Measurements from ENCODE around the gene LIPE.

Gene LIPE

GRCh38 chr19:42378225-42379215, 48.7 kb downstream of the LIPE start:
- Histone ChIP-seq H3K27me3 (ENCODE audit: insufficient read depth, low read length) (no peaks in the 10 kb centered on the region), H3K4me1 (ENCODE audit: insufficient read depth, low read length) (peaks cover 3% of the 10 kb centered on the region), H3K4me3 (ENCODE audit: low read length) (no peak overlapping the region), H2AFZ (ENCODE audit: low read depth, low read length) (no peak overlapping the region), H3K36me3 (ENCODE audit: insufficient read depth, low read length) (peaks cover 27% of the 10 kb centered on the region), H3K9me3 (ENCODE audit: low read length) (no peaks in the 10 kb centered on the region)

GRCh38 chr19:42376177-42376555, 51.0 kb downstream of the LIPE start:
- Histone ChIP-seq H3K27me3 (ENCODE audit: insufficient read depth, low read length) (no peaks in the 10 kb centered on the region), H3K4me1 (ENCODE audit: insufficient read depth, low read length) (peaks cover 3% of the 10 kb centered on the region), H3K9me3 (ENCODE audit: low read length) (no peaks in the 10 kb centered on the region), H2AFZ (ENCODE audit: low read depth, low read length) (no peak overlapping the region), H3K4me3 (ENCODE audit: low read length) (no peak overlapping the region), H3K36me3 (ENCODE audit: insufficient read depth, low read length) (peaks cover 38% of the 10 kb centered on the region)

DNA sequence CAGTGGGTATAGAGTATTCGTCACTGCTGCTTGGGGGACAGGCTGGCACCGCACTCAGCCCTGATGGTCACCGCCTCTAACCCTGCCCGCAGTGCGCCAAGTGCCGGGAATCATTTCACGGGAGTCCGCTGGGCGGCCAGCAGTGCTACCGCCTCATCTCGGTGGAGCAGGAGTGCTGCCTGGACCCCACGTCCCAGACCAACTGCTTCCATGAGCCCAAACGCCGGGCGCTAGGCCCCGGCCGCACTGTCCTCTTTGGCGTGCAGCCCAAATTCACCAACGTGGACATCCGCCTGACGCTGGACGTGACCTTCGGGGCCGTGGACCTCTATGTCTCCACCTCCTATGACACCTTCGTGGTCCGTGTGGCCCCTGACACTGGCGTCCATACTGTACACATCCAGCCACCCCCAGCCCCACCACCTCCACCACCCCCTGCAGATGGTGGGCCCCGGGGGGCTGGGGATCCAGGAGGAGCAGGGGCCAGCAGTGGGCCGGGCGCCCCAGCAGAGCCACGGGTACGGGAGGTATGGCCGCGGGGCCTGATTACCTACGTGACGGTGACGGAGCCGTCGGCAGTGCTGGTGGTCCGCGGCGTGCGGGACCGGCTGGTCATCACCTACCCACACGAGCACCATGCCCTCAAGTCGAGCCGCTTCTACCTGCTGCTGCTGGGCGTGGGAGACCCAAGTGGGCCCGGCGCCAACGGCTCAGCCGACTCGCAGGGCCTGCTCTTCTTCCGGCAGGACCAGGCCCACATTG, 51.6 kb downstream of the LIPE start:
- peaks cover 40% of the 10 kb centered on the region for H3K36me3 ChIP-seq (ENCODE audit: insufficient read depth, low read length)
- peaks cover 3% of the 10 kb centered on the region for H3K4me1 ChIP-seq (ENCODE audit: insufficient read depth, low read length)
- no peak overlapping the region for H3K4me3 ChIP-seq (ENCODE audit: low read length)
- no peak overlapping the region for H2AFZ ChIP-seq (ENCODE audit: low read depth, low read length)
- H3K9me3 ChIP-seq (ENCODE audit: low read length), result no peaks in the 10 kb centered on the region
- no peaks in the 10 kb centered on the region for H3K27me3 ChIP-seq (ENCODE audit: insufficient read depth, low read length)

DNA sequence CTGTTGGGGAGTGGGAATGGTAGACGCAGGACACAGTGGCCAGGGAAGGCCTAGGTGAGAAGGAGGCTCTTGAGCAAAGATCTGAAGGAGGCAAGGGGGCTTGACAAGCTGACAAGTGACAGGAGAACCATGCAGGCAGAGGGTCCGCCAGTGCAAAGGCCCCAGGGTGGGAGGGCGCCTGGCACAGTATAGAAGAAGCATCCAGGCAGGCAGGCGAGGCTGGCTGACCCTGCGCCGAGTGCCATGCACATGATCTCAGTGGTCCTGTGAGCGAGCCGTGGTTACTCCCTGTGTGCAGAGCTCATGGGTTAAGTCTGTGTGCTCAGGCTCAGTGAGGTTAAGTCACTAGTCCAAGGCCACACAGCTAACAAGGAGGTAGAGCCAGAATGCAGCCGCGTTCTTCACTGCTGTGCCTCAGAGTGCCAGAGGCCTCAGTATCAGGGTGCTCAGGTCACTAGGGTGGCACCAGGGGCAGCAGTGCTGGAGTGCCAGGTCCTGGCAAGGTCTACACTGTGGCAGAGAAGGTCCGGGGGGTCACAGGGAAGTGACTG, 52.3 kb downstream of the LIPE start:
- Histone ChIP-seq H3K9me3 (ENCODE audit: low read length) (no peaks in the 10 kb centered on the region), H2AFZ (ENCODE audit: low read depth, low read length) (no peak overlapping the region), H3K27me3 (ENCODE audit: insufficient read depth, low read length) (no peaks in the 10 kb centered on the region), H3K4me3 (ENCODE audit: low read length) (no peak overlapping the region), H3K36me3 (ENCODE audit: insufficient read depth, low read length) (peaks cover 46% of the 10 kb centered on the region), H3K4me1 (ENCODE audit: insufficient read depth, low read length) (peaks cover 9% of the 10 kb centered on the region)

DNA sequence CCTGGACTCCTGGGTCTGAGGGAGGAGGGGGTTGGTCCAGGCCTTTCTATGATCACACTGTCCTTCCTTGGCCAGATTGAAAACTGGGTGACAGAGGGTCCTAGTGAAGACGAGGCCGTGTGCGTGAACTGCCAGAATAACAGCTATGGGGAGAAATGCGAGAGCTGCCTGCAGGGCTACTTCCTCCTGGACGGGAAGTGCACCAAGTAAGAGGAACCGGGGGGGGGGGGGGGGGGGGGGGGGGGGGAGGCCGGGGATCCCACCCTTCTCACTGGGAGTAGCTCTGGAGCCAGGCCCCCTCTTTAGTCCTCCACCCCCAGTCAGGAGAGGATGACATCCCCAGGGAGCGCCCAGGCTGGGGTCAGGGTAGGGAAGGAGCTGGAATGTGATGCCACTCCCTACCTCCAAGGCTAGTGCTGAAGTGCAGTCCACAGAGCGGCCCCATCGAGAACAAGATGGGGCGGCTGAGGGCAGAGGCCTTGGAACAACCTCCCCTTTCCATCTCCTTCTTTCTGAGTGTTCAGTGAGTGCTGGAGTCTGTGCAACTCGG, 56.5 kb downstream of the LIPE start:
- no peaks in the 10 kb centered on the region for H3K27me3 ChIP-seq (ENCODE audit: insufficient read depth, low read length)
- H2AFZ ChIP-seq (ENCODE audit: low read depth, low read length), result no peak overlapping the region
- peaks cover 44% of the 10 kb centered on the region for H3K36me3 ChIP-seq (ENCODE audit: insufficient read depth, low read length)

DNA sequence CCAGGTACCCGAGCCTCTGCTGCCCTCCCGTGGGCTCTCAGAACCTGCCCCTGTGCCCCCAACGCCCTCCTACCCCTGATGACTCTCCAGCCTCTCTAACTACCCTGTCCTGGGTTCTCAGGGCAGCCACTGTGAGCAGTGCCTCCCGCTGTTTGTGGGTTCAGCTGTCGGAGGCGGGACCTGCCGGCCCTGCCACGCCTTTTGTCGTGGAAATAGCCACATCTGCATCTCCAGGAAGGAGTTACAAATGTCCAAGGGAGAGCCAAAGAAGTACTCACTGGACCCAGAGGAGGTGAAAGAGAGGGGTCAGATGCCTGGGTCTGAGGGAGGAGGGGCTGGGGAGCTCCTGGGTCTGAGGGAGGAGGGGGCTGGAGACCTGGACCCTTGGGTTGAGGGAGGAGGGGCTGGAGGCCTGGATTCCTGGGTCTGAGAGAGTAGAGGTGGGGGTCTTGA, 57.1 kb downstream of the LIPE start:
- no peaks in the 10 kb centered on the region for H3K27me3 ChIP-seq (ENCODE audit: insufficient read depth, low read length)
- H3K36me3 ChIP-seq (ENCODE audit: insufficient read depth, low read length), result peaks cover 42% of the 10 kb centered on the region
- peaks cover 11% of the 10 kb centered on the region for H3K4me1 ChIP-seq (ENCODE audit: insufficient read depth, low read length)
- H3K9me3 ChIP-seq (ENCODE audit: low read length), result no peaks in the 10 kb centered on the region
- no peak overlapping the region for H3K4me3 ChIP-seq (ENCODE audit: low read length)
- H2AFZ ChIP-seq (ENCODE audit: low read depth, low read length), result no peak overlapping the region

More for the DNA sequence above, 56.5 kb downstream of the LIPE start:
- Histone ChIP-seq H3K4me3 (ENCODE audit: low read length) (no peak overlapping the region), H3K4me1 (ENCODE audit: insufficient read depth, low read length) (peaks cover 11% of the 10 kb centered on the region), H3K9me3 (ENCODE audit: low read length) (no peaks in the 10 kb centered on the region)

DNA sequence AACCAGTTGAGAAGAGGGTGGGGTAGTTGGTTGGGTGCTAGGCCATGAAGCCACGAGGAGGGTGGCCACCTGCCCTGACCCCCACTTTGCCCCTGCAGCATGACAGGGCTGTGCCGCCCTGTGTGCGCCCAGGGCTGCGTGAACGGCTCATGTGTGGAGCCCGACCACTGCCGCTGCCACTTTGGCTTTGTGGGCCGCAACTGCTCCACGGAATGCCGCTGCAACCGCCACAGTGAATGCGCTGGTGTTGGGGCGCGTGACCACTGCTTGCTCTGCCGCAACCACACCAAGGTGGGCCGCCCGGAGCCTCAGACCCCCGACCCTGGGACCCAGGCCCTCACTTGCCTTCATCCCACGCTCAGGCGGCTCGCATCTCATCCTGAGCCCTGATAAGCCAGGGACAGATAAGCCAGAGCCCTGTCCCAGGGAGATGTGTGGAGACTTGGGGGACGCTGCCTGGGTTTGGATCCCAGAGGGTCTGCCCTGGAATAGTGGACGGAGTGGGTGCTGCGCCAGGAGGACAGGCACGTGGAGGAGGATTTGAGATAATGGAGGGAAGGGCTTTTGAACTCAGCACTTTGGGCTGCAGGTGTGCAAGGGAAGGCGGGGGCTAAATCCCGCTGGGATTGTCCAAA, 57.6 kb downstream of the LIPE start:
- Histone ChIP-seq H3K4me3 (ENCODE audit: low read length) (no peak overlapping the region), H3K36me3 (ENCODE audit: insufficient read depth, low read length) (peaks cover 39% of the 10 kb centered on the region)

GRCh38 chr19:42368765-42369164, 58.4 kb downstream of the LIPE start:
- Histone ChIP-seq H3K27me3 (ENCODE audit: insufficient read depth, low read length) (no peaks in the 10 kb centered on the region), H2AFZ (ENCODE audit: low read depth, low read length) (no peak overlapping the region), H3K4me1 (ENCODE audit: insufficient read depth, low read length) (peaks cover 11% of the 10 kb centered on the region), H3K4me3 (ENCODE audit: low read length) (no peak overlapping the region), H3K9me3 (ENCODE audit: low read length) (peaks cover 1% of the 10 kb centered on the region), H3K36me3 (ENCODE audit: insufficient read depth, low read length) (peaks cover 41% of the 10 kb centered on the region)

More for the DNA sequence above, 57.6 kb downstream of the LIPE start:
- Histone ChIP-seq H3K27me3 (ENCODE audit: insufficient read depth, low read length) (no peaks in the 10 kb centered on the region), H3K9me3 (ENCODE audit: low read length) (no peaks in the 10 kb centered on the region), H2AFZ (ENCODE audit: low read depth, low read length) (no peak overlapping the region), H3K4me1 (ENCODE audit: insufficient read depth, low read length) (peaks cover 11% of the 10 kb centered on the region)

GRCh38 chr19:42368360-42368759, 58.8 kb downstream of the LIPE start:
- Histone ChIP-seq H3K9me3 (ENCODE audit: low read length) (peaks cover 3% of the 10 kb centered on the region), H3K4me3 (ENCODE audit: low read length) (no peak overlapping the region), H3K4me1 (ENCODE audit: insufficient read depth, low read length) (peaks cover 11% of the 10 kb centered on the region), H2AFZ (ENCODE audit: low read depth, low read length) (no peak overlapping the region), H3K36me3 (ENCODE audit: insufficient read depth, low read length) (peaks cover 43% of the 10 kb centered on the region), H3K27me3 (ENCODE audit: insufficient read depth, low read length) (no peaks in the 10 kb centered on the region)

DNA sequence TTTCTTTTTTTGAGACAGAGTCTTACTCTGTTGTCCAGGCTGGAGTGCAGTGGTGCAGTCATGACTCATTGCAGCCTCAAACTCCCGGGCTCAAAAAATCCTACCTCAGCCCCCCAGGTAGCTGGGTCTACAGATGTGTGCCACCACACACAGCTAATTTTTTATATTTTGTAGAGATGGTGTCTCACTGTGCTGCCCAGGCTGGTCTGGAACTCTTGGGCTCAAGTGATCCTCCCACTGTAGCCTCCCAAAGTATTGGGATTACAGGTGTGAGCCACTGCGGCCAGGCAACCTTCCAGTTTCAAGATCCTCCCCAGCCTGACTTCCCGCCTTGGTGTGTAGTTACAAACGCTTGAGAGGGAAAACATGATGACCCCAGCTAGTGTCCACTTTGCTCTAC, 59.3 kb downstream of the LIPE start:
- no peak overlapping the region for H2AFZ ChIP-seq (ENCODE audit: low read depth, low read length)
- H3K36me3 ChIP-seq (ENCODE audit: insufficient read depth, low read length), result peaks cover 47% of the 10 kb centered on the region
- H3K4me1 ChIP-seq (ENCODE audit: insufficient read depth, low read length), result peaks cover 11% of the 10 kb centered on the region
- no peak overlapping the region for H3K4me3 ChIP-seq (ENCODE audit: low read length)
- peaks cover 4% of the 10 kb centered on the region for H3K9me3 ChIP-seq (ENCODE audit: low read length)
- H3K27me3 ChIP-seq (ENCODE audit: insufficient read depth, low read length), result no peaks in the 10 kb centered on the region

- Histone ChIP-seq H3K4me3 (ENCODE audit: low read length) (no peak overlapping the region), H3K27me3 (ENCODE audit: insufficient read depth, low read length) (no peaks in the 10 kb centered on the region), H3K36me3 (ENCODE audit: insufficient read depth, low read length) (peaks cover 49% of the 10 kb centered on the region), H3K9me3 (ENCODE audit: low read length) (peaks cover 4% of the 10 kb centered on the region), H3K4me1 (ENCODE audit: insufficient read depth, low read length) (peaks cover 11% of the 10 kb centered on the region), H2AFZ (ENCODE audit: low read depth, low read length) (no peak overlapping the region)
Measured at GRCh38 chr19:42366673-42367072, 60.5 kb downstream of the LIPE start.

GRCh38 chr19:42363614-42364346, 63.4 kb downstream of the LIPE start:
- no peaks in the 10 kb centered on the region for H3K27me3 ChIP-seq (ENCODE audit: insufficient read depth, low read length)
- no peak overlapping the region for H3K4me3 ChIP-seq (ENCODE audit: low read length)
- H3K4me1 ChIP-seq (ENCODE audit: insufficient read depth, low read length), result no peaks in the 10 kb centered on the region
- peaks cover 51% of the 10 kb centered on the region for H3K36me3 ChIP-seq (ENCODE audit: insufficient read depth, low read length)
- H3K9me3 ChIP-seq (ENCODE audit: low read length), result peaks cover 4% of the 10 kb centered on the region
- H2AFZ ChIP-seq (ENCODE audit: low read depth, low read length), result no peak overlapping the region
